Mesendoderm (in vitro differentiated cells): ENCODE results near the gene LIPI.

Source experiments
- DNase-seq: peaks from one replicate; pipeline ENCODE4 v3.0.0; 2013
- H2AK5ac ChIP-seq: 2 replicates; pipeline ENCODE4 v1.6.1; 2013; ENCODE audit warnings: low read length, inconsistent platforms
- H2BK120ac ChIP-seq: 2 replicates; pipeline ENCODE4 v1.6.1; 2013; ENCODE audit warnings: low read depth, mild to moderate bottlenecking, low read length, moderate library complexity, mixed read lengths
- H2BK15ac ChIP-seq: replicated peaks from 2 replicates; pipeline ENCODE4 v1.6.1; 2013; ENCODE audit warnings: low read depth, mild to moderate bottlenecking, moderate library complexity
- H2BK5ac ChIP-seq: 2 replicates; pipeline ENCODE4 v1.6.1; 2013; ENCODE audit warnings: low read length, inconsistent platforms
- H3K18ac ChIP-seq: 2 replicates; pipeline ENCODE4 v1.6.1; 2013; ENCODE audit warnings: mild to moderate bottlenecking, low read length, mixed read lengths
- H3K23ac ChIP-seq: one replicate; pipeline ENCODE4 v1.6.1; 2013; ENCODE audit warnings: low read length
- H3K27ac ChIP-seq: 2 replicates; pipeline ENCODE4 v1.5.1; 2013; ENCODE audit warnings: low read depth, mild to moderate bottlenecking, inconsistent platforms, low read length, moderate library complexity
- H3K27me3 ChIP-seq: 2 replicates; pipeline ENCODE4 v1.6.1; 2013; ENCODE audit warnings: low read length, control low read depth, mild to moderate bottlenecking, inconsistent platforms; ENCODE audit not compliant: insufficient read depth, poor library complexity
- H3K36me3 ChIP-seq: 2 replicates; pipeline ENCODE4 v1.6.1; 2013; ENCODE audit warnings: low read length, inconsistent platforms; ENCODE audit not compliant: control insufficient read depth, insufficient read depth
- H3K4ac ChIP-seq: one replicate; pipeline ENCODE4 v1.6.1; 2013; ENCODE audit warnings: low read depth, mild to moderate bottlenecking, low read length, moderate library complexity
- H3K4me1 ChIP-seq: 2 replicates; pipeline ENCODE4 v1.6.1; 2013; ENCODE audit warnings: low read depth, low read length, inconsistent platforms; ENCODE audit not compliant: control insufficient read depth
- H3K4me2 ChIP-seq: 2 replicates; pipeline ENCODE4 v1.6.1; 2013; ENCODE audit warnings: low read length
- H3K4me3 ChIP-seq: 2 replicates; pipeline ENCODE4 v1.5.1; 2013; ENCODE audit warnings: mild to moderate bottlenecking, low read length
- H3K56ac ChIP-seq: one replicate; pipeline ENCODE4 v1.6.1; 2013; ENCODE audit warnings: low read length
- H3K79me1 ChIP-seq: 2 replicates; pipeline ENCODE4 v1.6.1; 2013; ENCODE audit warnings: low read length, inconsistent platforms
- H3K79me2 ChIP-seq: 2 replicates; pipeline ENCODE4 v1.6.1; 2013; ENCODE audit warnings: mild to moderate bottlenecking, low read length; ENCODE audit not compliant: control insufficient read depth, insufficient read depth
- H3K9ac ChIP-seq: 2 replicates; pipeline ENCODE4 v1.6.1; 2013; ENCODE audit warnings: low read length, inconsistent platforms
- H4K5ac ChIP-seq: one replicate; pipeline ENCODE4 v1.6.1; 2013; ENCODE audit warnings: low read length
- H4K8ac ChIP-seq: one replicate; pipeline ENCODE4 v1.6.1; 2013; ENCODE audit warnings: low read depth, mild to moderate bottlenecking, control low read depth, low read length, moderate library complexity
- WGBS: extraction: QIAGEN DNeasy Blood & Tissue Kit; methylation state at CpG from one replicate; pipeline ENCODE4 v1.1.7; 2013; ENCODE audit warnings: low lambda C conversion rate, missing lambda C conversion rate; ENCODE audit not compliant: insufficient coverage; ENCODE audit errors: extremely low coverage; 5-methylcytosine and 5-hydroxymethylcytosine counted together

The LIPI gene

DNA sequence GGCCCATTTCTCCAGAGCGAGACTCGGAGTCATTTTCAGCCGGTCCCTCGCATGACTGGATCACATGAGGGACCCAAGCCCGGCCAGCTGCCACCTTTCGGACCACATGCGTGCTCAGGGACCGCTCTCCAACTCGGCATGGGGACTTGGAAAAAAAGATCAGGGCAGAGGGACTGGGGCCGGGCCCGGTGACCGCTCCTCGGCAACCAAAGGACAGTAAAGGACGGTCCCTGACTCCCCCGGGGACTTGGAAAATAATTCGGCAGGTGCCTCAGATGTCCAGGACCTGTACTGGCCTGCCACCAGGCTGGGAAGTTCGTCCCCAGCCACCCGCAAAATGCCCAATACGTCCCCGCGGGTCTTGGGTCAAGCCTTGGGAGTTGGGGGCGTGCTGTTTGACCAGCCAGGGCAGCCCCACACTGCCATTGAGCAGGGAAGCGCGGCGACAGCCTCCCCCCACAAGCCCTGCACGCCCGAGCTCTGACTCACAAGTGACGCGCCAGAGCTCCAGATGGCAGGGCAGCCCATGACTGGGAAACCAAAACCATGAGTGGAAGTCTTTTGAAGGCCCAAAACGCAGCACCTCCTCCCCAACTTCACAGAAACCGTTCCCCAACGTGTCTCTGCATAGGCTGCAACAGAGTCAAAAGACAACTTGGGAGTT, 134.5 kb downstream of the LIPI start:
- H3K18ac ChIP-seq = no peak overlapping the region
- no peak overlapping the region for H3K23ac ChIP-seq
- no peak overlapping the region for H3K27ac ChIP-seq
- H2BK15ac ChIP-seq = no peak overlapping the region
- H3K79me2 ChIP-seq = no peaks in the 10 kb centered on the region
- H3K27me3 ChIP-seq = no peaks in the 10 kb centered on the region
- no peaks in the 10 kb centered on the region for H3K36me3 ChIP-seq
- no peak overlapping the region for H2BK5ac ChIP-seq
- no peak overlapping the region for H4K5ac ChIP-seq
- no peaks in the 10 kb centered on the region for H3K4me1 ChIP-seq
- no peak overlapping the region for H3K56ac ChIP-seq
- no peak overlapping the region for H3K4ac ChIP-seq
- no peak for DNase-seq
- H3K4me2 ChIP-seq = no peak overlapping the region
- no peaks in the 10 kb centered on the region for H3K79me1 ChIP-seq
- no peak overlapping the region for H2AK5ac ChIP-seq
- H3K9ac ChIP-seq = no peak overlapping the region
- no peak overlapping the region for H4K8ac ChIP-seq
- H3K4me3 ChIP-seq = no peak overlapping the region
- WGBS = no CpG with 5 or more reads among the region's 32 CpGs
- no peak overlapping the region for H2BK120ac ChIP-seq

DNA sequence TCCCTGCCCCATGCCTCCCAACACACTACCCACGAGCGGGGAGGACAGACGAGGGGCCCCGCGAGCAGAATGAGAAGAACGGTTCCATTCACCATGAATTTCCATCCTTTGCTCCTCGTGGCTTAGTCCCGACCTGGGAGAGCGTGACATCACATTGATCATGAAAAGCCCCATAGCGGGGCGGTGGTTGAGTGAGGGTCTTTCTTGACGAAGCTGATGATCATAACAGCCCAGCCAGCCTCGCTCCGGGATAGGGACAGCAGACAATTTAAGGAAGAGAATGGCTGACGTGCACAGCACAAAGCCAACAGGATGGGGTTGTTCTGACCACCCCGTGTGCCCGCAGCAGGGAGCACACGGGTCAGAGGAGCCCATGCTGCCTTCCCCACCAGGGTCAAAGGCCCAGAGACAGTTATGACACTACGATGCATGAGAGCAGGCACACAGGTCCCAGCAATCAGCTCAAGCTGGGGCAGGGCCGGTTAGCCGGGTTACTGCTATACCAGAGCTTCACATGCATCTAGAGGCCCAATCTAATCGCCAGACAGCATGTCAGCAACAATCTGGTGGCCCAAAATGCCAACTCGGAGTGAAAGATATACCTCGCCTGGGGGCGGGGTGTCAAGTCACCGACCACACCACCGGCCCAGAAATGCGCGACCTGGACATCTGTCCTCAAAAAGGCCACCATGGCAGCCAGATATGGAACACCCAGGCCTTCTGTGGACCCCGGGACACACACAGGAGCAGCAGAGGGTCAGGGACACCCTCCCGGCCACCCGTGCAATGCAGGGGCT, 135.2 kb downstream of the LIPI start:
- Histone ChIP-seq H3K4me3 (no peak overlapping the region), H2BK15ac (no peak overlapping the region), H4K5ac (no peak overlapping the region), H3K23ac (no peak overlapping the region), H2AK5ac (no peak overlapping the region), H3K79me1 (no peaks in the 10 kb centered on the region), H4K8ac (no peak overlapping the region), H2BK120ac (no peak overlapping the region), H3K27me3 (no peaks in the 10 kb centered on the region), H3K18ac (no peak overlapping the region), H3K9ac (no peak overlapping the region), H3K4ac (no peak overlapping the region), H2BK5ac (no peak overlapping the region), H3K27ac (no peak overlapping the region), H3K4me2 (no peak overlapping the region), H3K36me3 (no peaks in the 10 kb centered on the region), H3K4me1 (no peaks in the 10 kb centered on the region), H3K56ac (no peak overlapping the region), H3K79me2 (no peaks in the 10 kb centered on the region)
- DNase-seq = no peak
- WGBS = no CpG with 5 or more reads among the region's 32 CpGs

DNA sequence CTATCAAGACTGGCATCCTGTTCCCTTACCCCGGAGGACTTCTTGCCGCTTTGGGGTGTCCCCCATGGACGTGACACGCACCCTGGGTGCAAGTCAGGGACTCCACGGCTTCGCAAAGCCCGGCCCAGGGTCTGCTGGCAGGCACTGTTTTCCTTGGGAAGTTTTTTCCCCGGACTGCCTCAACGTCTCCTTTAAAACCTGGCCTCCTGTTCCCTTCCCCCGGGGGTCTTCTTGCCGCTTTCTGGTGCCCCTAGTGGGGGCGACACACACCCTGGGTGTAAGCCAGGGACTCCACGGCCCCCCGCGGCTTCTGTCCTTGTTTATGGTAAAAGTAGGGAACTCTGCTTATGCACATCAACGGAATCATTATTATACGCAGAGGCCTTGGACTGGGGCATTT, 136.6 kb downstream of the LIPI start:
- Histone ChIP-seq H3K9ac (no peak overlapping the region), H3K23ac (no peak overlapping the region), H2BK15ac (no peak overlapping the region), H4K8ac (no peak overlapping the region), H2BK5ac (no peak overlapping the region), H4K5ac (no peak overlapping the region), H3K4me2 (no peak overlapping the region), H3K27ac (no peak overlapping the region), H2BK120ac (no peak overlapping the region), H3K4ac (no peak overlapping the region), H2AK5ac (no peak overlapping the region), H3K79me2 (no peaks in the 10 kb centered on the region), H3K56ac (no peak overlapping the region), H3K4me1 (no peaks in the 10 kb centered on the region), H3K36me3 (no peaks in the 10 kb centered on the region), H3K18ac (no peak overlapping the region), H3K27me3 (no peaks in the 10 kb centered on the region), H3K4me3 (no peak overlapping the region), H3K79me1 (no peaks in the 10 kb centered on the region)
- WGBS = no CpG with 5 or more reads among the region's 17 CpGs
- DNase-seq = no peak

DNA sequence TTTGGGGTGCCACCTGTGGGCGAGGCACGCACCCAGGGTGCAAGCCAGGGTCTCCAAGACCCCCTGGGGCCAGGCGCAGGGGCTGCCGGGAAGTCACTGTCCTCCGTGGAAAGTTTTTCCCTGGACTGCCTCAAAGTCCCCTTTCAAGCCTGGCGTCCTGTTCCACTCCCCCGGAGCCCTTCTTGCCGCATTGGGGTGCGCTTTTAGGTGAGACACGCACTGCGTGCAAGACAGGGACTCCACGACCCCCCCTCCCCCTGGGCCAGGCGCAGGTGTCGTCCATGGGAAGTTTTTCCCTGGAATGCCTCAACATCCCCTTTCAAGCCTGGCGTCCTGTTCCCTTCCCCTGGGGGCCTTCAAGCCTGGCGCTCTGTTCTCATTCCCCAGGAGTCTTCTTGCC, 137.1 kb downstream of the LIPI start:
- H2AK5ac ChIP-seq = no peak overlapping the region
- no peaks in the 10 kb centered on the region for H3K27me3 ChIP-seq

DNA sequence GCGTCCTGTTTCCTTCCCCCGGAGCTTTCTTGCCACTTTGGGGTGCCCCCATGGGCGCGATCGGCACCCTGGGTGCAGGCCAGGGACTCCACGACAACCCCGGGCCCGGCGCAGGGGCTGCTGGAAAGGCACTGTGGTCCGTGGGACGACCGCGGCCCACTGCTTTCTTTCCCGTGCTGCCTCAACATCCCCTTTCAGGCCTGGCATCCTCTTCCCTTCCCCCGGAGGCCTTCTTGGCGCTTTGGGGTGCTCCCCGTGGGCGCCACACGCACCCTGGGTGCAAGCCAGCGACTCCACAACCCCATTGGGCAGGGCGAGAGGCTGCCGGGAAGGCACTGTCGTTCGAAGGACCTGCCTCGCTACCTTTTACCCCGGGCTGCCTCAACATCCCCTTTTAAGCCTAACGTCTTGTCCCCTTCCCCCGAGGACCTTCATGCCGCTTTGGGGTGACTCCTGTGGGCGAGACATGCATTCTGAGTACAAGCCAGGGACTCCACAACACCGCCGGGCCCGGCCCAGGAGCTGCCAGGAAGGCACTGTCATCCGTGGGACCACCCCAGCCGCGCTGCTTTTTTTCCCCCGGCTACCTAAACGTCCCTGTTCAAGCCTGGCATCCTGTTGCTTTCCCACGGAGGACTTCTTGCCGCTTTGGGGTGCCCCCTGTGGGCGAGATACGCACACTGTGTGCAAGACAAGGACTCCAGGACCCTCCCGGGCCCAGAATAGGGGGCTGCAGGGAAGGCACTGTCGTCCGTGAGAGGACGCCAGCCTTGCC, 137.8 kb downstream of the LIPI start:
- Histone ChIP-seq H3K4me3 (no peak overlapping the region), H3K4me2 (no peak overlapping the region), H2AK5ac (no peak overlapping the region), H3K79me2 (no peaks in the 10 kb centered on the region), H2BK15ac (no peak overlapping the region), H3K18ac (no peak overlapping the region), H3K9ac (no peak overlapping the region), H4K8ac (no peak overlapping the region), H2BK5ac (no peak overlapping the region), H3K27me3 (no peaks in the 10 kb centered on the region), H3K56ac (no peak overlapping the region), H2BK120ac (no peak overlapping the region), H3K27ac (no peak overlapping the region), H3K4me1 (no peaks in the 10 kb centered on the region), H4K5ac (no peak overlapping the region), H3K36me3 (no peaks in the 10 kb centered on the region), H3K4ac (no peak overlapping the region), H3K79me1 (no peaks in the 10 kb centered on the region), H3K23ac (no peak overlapping the region)
- no CpG with 5 or more reads among the region's 46 CpGs for WGBS
- DNase-seq = no peak

More for the DNA sequence above, 137.1 kb downstream of the LIPI start:
- no peak overlapping the region for H3K27ac ChIP-seq
- no peak overlapping the region for H2BK15ac ChIP-seq
- H3K4ac ChIP-seq = no peak overlapping the region
- H3K4me1 ChIP-seq = no peaks in the 10 kb centered on the region
- no peak overlapping the region for H4K5ac ChIP-seq
- no CpG with 5 or more reads among the region's 16 CpGs for WGBS
- H4K8ac ChIP-seq = no peak overlapping the region
- H3K4me2 ChIP-seq = no peak overlapping the region
- no peak overlapping the region for H3K4me3 ChIP-seq
- no peaks in the 10 kb centered on the region for H3K36me3 ChIP-seq
- no peaks in the 10 kb centered on the region for H3K79me1 ChIP-seq
- H3K79me2 ChIP-seq = no peaks in the 10 kb centered on the region
- no peak overlapping the region for H3K9ac ChIP-seq
- no peak overlapping the region for H2BK5ac ChIP-seq
- no peak overlapping the region for H2BK120ac ChIP-seq
- no peak for DNase-seq
- no peak overlapping the region for H3K18ac ChIP-seq
- no peak overlapping the region for H3K56ac ChIP-seq
- H3K23ac ChIP-seq = no peak overlapping the region
